ENCODE measurements around the gene PHF10.

The PHF10 gene

GRCh38 chr6:169723200-169723909, 945 bp downstream of the PHF10 start:
- DNase-seq (ENCODE audit: low read depth in 2 of 2), result peak; percentile 50

- peak; percentile 14 to 23 for DNase-seq (ENCODE audit: low read depth in 2 of 2)
Measured at GRCh38 chr6:169722362-169723199, 1.7 kb downstream of the PHF10 start.

- no peak for DNase-seq (ENCODE audit: low read depth in 2 of 2)
Measured at GRCh38 chr6:169720207-169720855, 4.0 kb downstream of the PHF10 start.

GRCh38 chr6:169719117-169719516, 5.2 kb downstream of the PHF10 start:
- DNase-seq (ENCODE audit: low read depth in 2 of 2), result no peak

- no peak for DNase-seq (ENCODE audit: low read depth in 2 of 2)
Measured at GRCh38 chr6:169714595-169714994, 9.7 kb downstream of the PHF10 start.

- no peak for DNase-seq (ENCODE audit: low read depth in 2 of 2)
Measured at GRCh38 chr6:169714178-169714577, 10.1 kb downstream of the PHF10 start.

- DNase-seq (ENCODE audit: low read depth in 2 of 2), result no peak
Measured at GRCh38 chr6:169710009-169710408, 14.3 kb downstream of the PHF10 start.

GRCh38 chr6:169709293-169709692, 15.0 kb downstream of the PHF10 start:
- DNase-seq (ENCODE audit: low read depth in 2 of 2), result no peak

- no peak for DNase-seq (ENCODE audit: low read depth in 2 of 2)
Measured at GRCh38 chr6:169707772-169708171, 16.5 kb downstream of the PHF10 start.

GRCh38 chr6:169702840-169703246, 21.5 kb downstream of the PHF10 start:
- no peak for DNase-seq (ENCODE audit: low read depth in 2 of 2)

- DNase-seq (ENCODE audit: low read depth in 2 of 2), result peak; percentile 98
Measured at GRCh38 chr6:169701954-169702839, 22.1 kb downstream of the PHF10 start, which contains the start of the genes C6orf120 and WDR27. TSS of gene C6orf120 (plus strand) at chr6:169702126. CDS start at chr6:169702460, 334 bp downstream. TSS of gene WDR27 (minus strand) at chr6:169702029. CDS start at chr6:169689005, 13,024 bp downstream.

- DNase-seq (ENCODE audit: low read depth in 2 of 2), result no peak
Measured at GRCh38 chr6:169701311-169701953, 22.9 kb downstream of the PHF10 start.

GRCh38 chr6:169700296-169700695, 24.0 kb downstream of the PHF10 start:
- no peak for DNase-seq (ENCODE audit: low read depth in 2 of 2)

GRCh38 chr6:169697115-169697514, 27.2 kb downstream of the PHF10 start:
- DNase-seq (ENCODE audit: low read depth in 2 of 2), result peak in 1 of 2 donors; percentile 3

GRCh38 chr6:169695131-169695530, 29.2 kb downstream of the PHF10 start:
- DNase-seq (ENCODE audit: low read depth in 2 of 2), result no peak

GRCh38 chr6:169692516-169692915, 31.8 kb downstream of the PHF10 start:
- DNase-seq (ENCODE audit: low read depth in 2 of 2), result no peak

- no peak for DNase-seq (ENCODE audit: low read depth in 2 of 2)
Measured at GRCh38 chr6:169691260-169691659, 33.0 kb downstream of the PHF10 start.

- DNase-seq (ENCODE audit: low read depth in 2 of 2), result no peak
Measured at GRCh38 chr6:169689287-169689686, 35.0 kb downstream of the PHF10 start.

- DNase-seq (ENCODE audit: low read depth in 2 of 2), result no peak
Measured at GRCh38 chr6:169685860-169686259, 38.4 kb downstream of the PHF10 start.

- no peak for DNase-seq (ENCODE audit: low read depth in 2 of 2)
Measured at GRCh38 chr6:169684056-169684455, 40.2 kb downstream of the PHF10 start.

GRCh38 chr6:169678342-169678741, 46.0 kb downstream of the PHF10 start:
- DNase-seq (ENCODE audit: low read depth in 2 of 2), result no peak
